Activated CD8-positive, alpha-beta T cell treated with anti-CD3 and anti-CD28 coated beads for 36 hours (primary cell): ENCODE results near the gene MAP4K2. TPM values are rescaled to one million over a fixed set of nuclear protein-coding genes. Genes with fewer than 3 reads are reported as not detected.

Experiments used
- ATAC-seq: fragments of 200-7000 bp; cut with Tn5 transposase; one replicate; pipeline ENCODE4 v1.10.0; 2021; ENCODE audit warnings: mild to moderate bottlenecking, moderate library complexity
- CTCF ChIA-PET: fragments of 350-600 bp; sonication (Branson Sonifier 250); formaldehyde crosslinking; loops from one replicate; lab custom pipeline; 2021; ENCODE audit warnings: antibody characterized with exemption; lab: Charles Lee
- POLR2A ChIA-PET: fragments of 350-600 bp; sonication (Branson Sonifier 250); formaldehyde crosslinking; loops from one replicate; lab custom pipeline; 2021; ENCODE audit warnings: antibody characterized with exemption; lab: Charles Lee
- DNase-seq: peaks from one replicate; pipeline ENCODE4 v3.0.0-alpha.2; 2020
- H3K27ac Mint-ChIP-seq: one replicate; pipeline ENCODE4 v1.8.0; 2021; ENCODE audit warnings: mild to moderate bottlenecking, mixed read lengths
- H3K27me3 Mint-ChIP-seq: one replicate; pipeline ENCODE4 v1.8.0; 2021; ENCODE audit warnings: mixed read lengths
- H3K36me3 Mint-ChIP-seq: one replicate; pipeline ENCODE4 v1.8.0; 2021; ENCODE audit warnings: low read depth, mixed read lengths
- H3K4me1 Mint-ChIP-seq: one replicate; pipeline ENCODE4 v1.8.0; 2021; ENCODE audit warnings: low read depth, mixed read lengths
- H3K4me3 Mint-ChIP-seq: one replicate; pipeline ENCODE4 v1.8.0; 2021; ENCODE audit warnings: mild to moderate bottlenecking, moderate library complexity, mixed read lengths
- H3K9me3 Mint-ChIP-seq: one replicate; pipeline ENCODE4 v1.8.0; 2021; ENCODE audit warnings: mixed read lengths
- CTCF ChIP-seq: fragments of 200-600 bp; IDR thresholded peaks from one replicate; pipeline ENCODE4 v1.8.0; 2022; ENCODE audit warnings: antibody characterized with exemption, mild to moderate bottlenecking
- intact Hi-C: fragments of 100-400 bp; cut with micrococcal nuclease; formaldehyde crosslinking; loops from one replicate; pipeline ENCODE4 v1.10.0; 2022
- total RNA-seq, 2 experiments: library from RNA; stranded (reverse); gene quantifications; one replicate each; pipeline ENCODE4 v1.2.3, GENCODE V29; 2021

The MAP4K2 gene
- total RNA-seq, result 10 to 100 TPM; 56.4 to 58.0 TPM

GRCh38 chr11:64803158-64803845 is at the start of gene MAP4K2:
Gene MAP4K2, minus strand, starts transcription at chr11:64803214. Its CDS starts 65 bp downstream, at chr11:64803149.
- no peak for TF ChIP-seq CTCF
- Mint-ChIP-seq H3K4me1 (peaks cover 37% of the 10 kb centered on the region), H3K36me3 (peaks cover 14% of the 10 kb centered on the region), H3K9me3 (no peaks in the 10 kb centered on the region), H3K4me3 (peak within 1 kb of the TSS; percentile 80), H3K27ac (peak within 1 kb of the TSS; percentile 89), H3K27me3 (no peaks in the 10 kb centered on the region)
- ChIA-PET POLR2A (interaction anchor here (0.6 to 2.6 kb wide), 7 partner anchors 7 to 82 kb away, joined by 3 to 7 read pairs (median 3); partner anchors contain the start of gene MEN1), CTCF (interaction anchor here (0.8 to 4.5 kb wide), 3 partner anchors 15 to 41 kb away, joined by 3 to 17 read pairs (median 4); partner anchors contain the start of gene CDC42BPG)
- DNase-seq, result peak; percentile 88
- intact Hi-C loops, result no loop called here
- peak; percentile 96 for ATAC-seq

- ATAC-seq, result peak; percentile 10
- H3K4me3 Mint-ChIP-seq, result peak overlapping the region; percentile 35
- intact Hi-C loops, result no loop called here
These were observed 48.9 kb upstream of the MAP4K2 start for GRCh38 chr11:64851831-64852351.

GRCh38 chr11:64850979-64851567 is 48.1 kb upstream of the MAP4K2 start:
- ChIA-PET POLR2A (interaction anchor here (0.7 to 26.2 kb wide), 5 partner anchors 12 to 65 kb away, joined by 3 to 768 read pairs (median 3); partner anchors contain the start of gene EHD1), CTCF (interaction anchor here (18.5 to 28.9 kb wide), 2 partner anchors 13 to 35 kb away, joined by 316 to 1168 read pairs; partner anchors contain the start of gene EHD1)
- H3K9me3 Mint-ChIP-seq, result no peaks in the 10 kb centered on the region
- H3K27ac Mint-ChIP-seq, result peak overlapping the region; percentile 88
- ATAC-seq, result peak; percentile 68
- H3K4me1 Mint-ChIP-seq, result peaks cover 82% of the 10 kb centered on the region
- H3K27me3 Mint-ChIP-seq, result no peaks in the 10 kb centered on the region
- intact Hi-C loops, result no loop called here
- TF ChIP-seq CTCF, result no peak
- peaks cover 32% of the 10 kb centered on the region for H3K36me3 Mint-ChIP-seq
- peak; percentile 86 for DNase-seq
- H3K4me3 Mint-ChIP-seq, result peak overlapping the region; percentile 35

More at GRCh38 chr11:64851831-64852351, 48.9 kb upstream of the MAP4K2 start:
- Mint-ChIP-seq H3K9me3 (no peaks in the 10 kb centered on the region), H3K4me1 (peaks cover 91% of the 10 kb centered on the region), H3K27ac (peak overlapping the region; percentile 88), H3K27me3 (no peaks in the 10 kb centered on the region), H3K36me3 (peaks cover 39% of the 10 kb centered on the region)
- peak; percentile 61 for DNase-seq
- no peak for TF ChIP-seq CTCF
- POLR2A ChIA-PET, result interaction anchor here (1.2 to 26.2 kb wide), 4 partner anchors 12 to 42 kb away, joined by 3 to 768 read pairs (median 162); partner anchors contain the start of gene EHD1
- CTCF ChIA-PET, result interaction anchor here (18.5 to 28.9 kb wide), 2 partner anchors 12 to 35 kb away, joined by 316 to 1168 read pairs; partner anchors contain the start of gene EHD1

GRCh38 chr11:64849598-64850356 is 46.8 kb upstream of the MAP4K2 start:
- no peak overlapping the region for H3K4me3 Mint-ChIP-seq
- CTCF ChIA-PET, result interaction anchor here (1.3 to 28.9 kb wide), 5 partner anchors 10 to 465 kb away, joined by 4 to 1168 read pairs (median 6); partner anchors contain the start of genes CDC42EP2 and EHD1
- peaks cover 76% of the 10 kb centered on the region for H3K4me1 Mint-ChIP-seq
- TF ChIP-seq CTCF, result no peak
- peaks cover 21% of the 10 kb centered on the region for H3K36me3 Mint-ChIP-seq
- no peak for DNase-seq
- no peak overlapping the region for H3K27ac Mint-ChIP-seq
- POLR2A ChIA-PET, result interaction anchor here (1.0 to 26.2 kb wide), 5 partner anchors 14 to 165 kb away, joined by 3 to 768 read pairs (median 3); partner anchors contain the start of genes EHD1 and SF1
- H3K9me3 Mint-ChIP-seq, result no peaks in the 10 kb centered on the region
- ATAC-seq, result no peak
- intact Hi-C loops, result loop anchor here (10.0 kb wide), 1 partner anchor 165 kb away; the partner anchor contains the start of gene ARL2
- no peaks in the 10 kb centered on the region for H3K27me3 Mint-ChIP-seq
